Transverse colon (tissue), 4 donors: ENCODE data around the gene ATG4A. TPM values are rescaled to one million over a fixed set of nuclear protein-coding genes. Genes with fewer than 3 reads are reported as not detected.

Experiments used
- DNase-seq: peaks from one replicate; pipeline ENCODE4 v3.0.0-alpha.2; 2019
- H3K27ac ChIP-seq, 4 donors: fragments of 200-600 bp; sonication (generic); 2 replicates each; pipeline ENCODE4 v1.5.1; 2016 to 2018; ENCODE audit warnings: inconsistent platforms in 4 of 4
- H3K27me3 ChIP-seq: fragments of 200-600 bp; sonication (generic); 2 replicates; pipeline ENCODE4 v1.5.1; 2017; ENCODE audit warnings: inconsistent platforms
- H3K36me3 ChIP-seq, 4 donors: fragments of 200-600 bp; sonication (generic); 2 replicates each; pipeline ENCODE4 v1.5.1; 2017 to 2019; ENCODE audit warnings: inconsistent platforms in 4 of 4
- H3K4me1 ChIP-seq, 4 donors: fragments of 200-600 bp; sonication (generic); 2 replicates each; pipeline ENCODE4 v1.5.1; 2017 to 2020; ENCODE audit warnings: inconsistent platforms in 4 of 4
- H3K4me3 ChIP-seq, 4 donors: fragments of 200-600 bp; sonication (generic); 1 replicate in 1 of 4; 2 replicates in 3 of 4; pipeline versions ENCODE4 v1.5.1 to v1.6.1; 2017 to 2019; ENCODE audit warnings: inconsistent platforms in 4 of 4
- H3K9me3 ChIP-seq, 2 donors: fragments of 200-600 bp; sonication (generic); 2 replicates each; pipeline ENCODE4 v1.5.1; 2017 to 2019; ENCODE audit warnings: inconsistent platforms in 2 of 2
- EP300 ChIP-seq: sonication (generic); formaldehyde crosslinking; IDR thresholded peaks from one replicate; pipeline ENCODE4 v1.6.1; 2017; ENCODE audit warnings: antibody characterized with exemption, low read depth
- POLR2A ChIP-seq: fragments of 450-650 bp; IDR thresholded peaks from one replicate; pipeline ENCODE4 v1.6.1; 2016; ENCODE audit warnings: antibody characterized with exemption, mild to moderate bottlenecking, moderate library complexity
- POLR2AphosphoS5 ChIP-seq, 3 donors: sonication (generic); formaldehyde crosslinking; IDR thresholded peaks; one replicate each; pipeline ENCODE4 v1.6.1; 2016; ENCODE audit warnings: antibody characterized with exemption in 3 of 3
- WGBS, 2 donors: methylation state at CpG; one replicate each; pipeline ENCODE4 v1.1.5; 2018; ENCODE audit warnings: low coverage in 1 of 2; 5-methylcytosine and 5-hydroxymethylcytosine counted together
- in situ Hi-C, 4 donors: fragments of 200-750 bp; cut with MboI; loops; one replicate each; pipeline versions ENCODE4 v1.15.0 to v1.15.1; 2017; ENCODE audit warnings: low sequenced_read_pairs in 3 of 4, low pct_ligation_motif_present in 1 of 4, low pct_unique_long_range_greater_than_20kb in 1 of 4
- intact Hi-C: fragments of 100-400 bp; cut with DNase I; formaldehyde crosslinking; loops from one replicate; pipeline ENCODE4 v1.15.1; 2023; ENCODE audit warnings: low total_unique reads
- total RNA-seq, 4 donors: library from RNA; depleted of rRNA; stranded (reverse); fragments of >200 nt; gene quantifications; one replicate each; pipeline ENCODE4 v1.1.0, GENCODE V29; 2016
- TF ChIP-seq, protein P1 (sequence below), 5 experiments: fragments of 200-600 bp in 3 of 5; fragments of 450-650 bp in 2 of 5; sonication (generic) in 3 of 5; IDR thresholded peaks; 1 replicate in 2 of 5; 2 replicates in 3 of 5; pipeline ENCODE4 v1.5.1; 2016 to 2017; ENCODE audit warnings: antibody characterized with exemption in 5 of 5, inconsistent platforms in 3 of 5, mild to moderate bottlenecking in 2 of 5, moderate library complexity in 1 of 5

Gene ATG4A
- total RNA-seq, 4 donors from 2014 or later: 3.2 to 20.9 (median 13.1) TPM

DNA sequence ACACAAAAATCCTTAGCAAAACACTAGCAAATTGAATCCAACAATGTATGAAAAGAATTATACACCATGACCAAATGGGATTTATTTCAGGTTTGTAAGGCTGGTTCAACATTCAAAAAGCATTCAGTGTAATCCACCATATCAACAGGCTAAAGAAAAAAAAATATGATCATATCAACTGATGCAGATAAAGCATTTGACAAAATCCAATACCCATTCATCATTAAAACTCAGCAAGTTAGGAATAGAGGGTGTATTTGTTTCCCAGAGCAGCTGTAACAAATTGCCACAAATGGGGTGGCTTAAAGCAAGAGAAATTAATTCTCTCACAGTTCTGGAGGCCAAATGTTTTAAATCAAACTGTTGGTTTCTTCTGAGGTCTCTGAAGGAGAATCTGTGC is 36.0 kb upstream of the ATG4A start:
- H3K27me3 ChIP-seq: no peaks in the 10 kb centered on the region
- no peaks in the 10 kb centered on the region for H3K4me1 ChIP-seq
- intact Hi-C loops: no loop called here
- DNase-seq: no peak
- no peak for TF ChIP-seq EP300
- no peak for TF ChIP-seq POLR2AphosphoS5 (IDR thresholded peaks at IDR 0.05)
- no peak for TF ChIP-seq POLR2A
- TF ChIP-seq, protein P1, sequence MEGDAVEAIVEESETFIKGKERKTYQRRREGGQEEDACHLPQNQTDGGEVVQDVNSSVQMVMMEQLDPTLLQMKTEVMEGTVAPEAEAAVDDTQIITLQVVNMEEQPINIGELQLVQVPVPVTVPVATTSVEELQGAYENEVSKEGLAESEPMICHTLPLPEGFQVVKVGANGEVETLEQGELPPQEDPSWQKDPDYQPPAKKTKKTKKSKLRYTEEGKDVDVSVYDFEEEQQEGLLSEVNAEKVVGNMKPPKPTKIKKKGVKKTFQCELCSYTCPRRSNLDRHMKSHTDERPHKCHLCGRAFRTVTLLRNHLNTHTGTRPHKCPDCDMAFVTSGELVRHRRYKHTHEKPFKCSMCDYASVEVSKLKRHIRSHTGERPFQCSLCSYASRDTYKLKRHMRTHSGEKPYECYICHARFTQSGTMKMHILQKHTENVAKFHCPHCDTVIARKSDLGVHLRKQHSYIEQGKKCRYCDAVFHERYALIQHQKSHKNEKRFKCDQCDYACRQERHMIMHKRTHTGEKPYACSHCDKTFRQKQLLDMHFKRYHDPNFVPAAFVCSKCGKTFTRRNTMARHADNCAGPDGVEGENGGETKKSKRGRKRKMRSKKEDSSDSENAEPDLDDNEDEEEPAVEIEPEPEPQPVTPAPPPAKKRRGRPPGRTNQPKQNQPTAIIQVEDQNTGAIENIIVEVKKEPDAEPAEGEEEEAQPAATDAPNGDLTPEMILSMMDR (IDR thresholded peaks at IDR 0.05): no peak
- H3K4me3 ChIP-seq: no peak overlapping the region
- in situ Hi-C loops: no loop called here
- no peaks in the 10 kb centered on the region for H3K9me3 ChIP-seq
- H3K27ac ChIP-seq: no peak overlapping the region
- no peaks in the 10 kb centered on the region for H3K36me3 ChIP-seq

DNA sequence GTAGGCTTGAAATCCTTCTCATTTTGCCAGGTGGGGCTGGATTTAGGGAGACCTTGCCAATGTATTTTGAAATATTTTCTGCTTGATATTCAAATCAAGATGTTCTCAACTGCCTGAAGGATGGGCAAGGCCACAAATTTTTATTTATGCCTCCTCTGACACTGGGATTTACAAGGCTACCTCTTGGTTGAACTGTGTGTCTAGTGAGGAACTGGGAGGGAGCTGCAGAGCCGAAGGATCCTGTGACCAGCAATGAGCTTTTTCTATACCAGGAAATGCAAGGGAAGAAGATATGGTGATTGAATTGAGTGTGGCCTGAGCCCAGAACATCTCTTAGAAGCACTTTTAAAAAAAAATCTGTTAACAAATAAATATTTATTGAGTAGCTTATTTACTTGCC is 31.8 kb upstream of the ATG4A start:
- H3K4me1 ChIP-seq: no peaks in the 10 kb centered on the region
- no peak overlapping the region for H3K4me3 ChIP-seq
- WGBS, 2 donors: 67 to 100% methylated on average over 1 of the region's 1 CpG
- intact Hi-C loops: no loop called here
- no peaks in the 10 kb centered on the region for H3K36me3 ChIP-seq
- no peak overlapping the region for H3K27ac ChIP-seq
- TF ChIP-seq, protein P1 (IDR thresholded peaks at IDR 0.05): no peak
- no peak for TF ChIP-seq EP300
- no peak for TF ChIP-seq POLR2A
- no peak for TF ChIP-seq POLR2AphosphoS5 (IDR thresholded peaks at IDR 0.05)
- DNase-seq: no peak
- H3K27me3 ChIP-seq: no peaks in the 10 kb centered on the region
- in situ Hi-C loops: no loop called here
- H3K9me3 ChIP-seq: no peaks in the 10 kb centered on the region

DNA sequence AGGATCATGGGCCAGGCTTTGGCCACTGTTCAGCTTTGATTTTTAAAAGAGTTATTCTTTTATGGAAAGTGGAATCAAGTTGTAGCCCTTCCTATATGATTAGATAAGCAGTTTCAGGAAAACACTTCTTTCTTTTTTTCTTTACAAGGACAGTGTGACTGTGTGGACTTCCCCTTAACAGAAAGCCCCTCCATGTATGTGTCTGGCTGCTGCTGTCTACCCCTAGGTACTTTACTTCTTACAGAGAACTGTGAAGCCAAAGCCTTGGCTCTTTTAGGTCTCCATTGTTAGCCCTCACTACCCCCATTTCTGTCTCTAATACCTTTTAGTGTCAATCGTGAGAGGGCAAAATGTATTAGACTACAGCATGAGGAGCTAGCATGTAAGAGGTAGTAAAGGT is 27.6 kb upstream of the ATG4A start:
- no peaks in the 10 kb centered on the region for H3K4me1 ChIP-seq
- intact Hi-C loops: no loop called here
- DNase-seq: no peak
- no peak overlapping the region for H3K4me3 ChIP-seq
- H3K27ac ChIP-seq: no peak overlapping the region
- H3K9me3 ChIP-seq: no peaks in the 10 kb centered on the region
- TF ChIP-seq POLR2AphosphoS5 (IDR thresholded peaks at IDR 0.05) (no peak), POLR2A (no peak), EP300 (no peak)
- TF ChIP-seq, protein P1 (IDR thresholded peaks at IDR 0.05): no peak
- WGBS, 2 donors: 67% methylated on average over 1 of the region's 1 CpG; no CpG with 5 or more reads in 1 of the 2 donors
- no peaks in the 10 kb centered on the region for H3K36me3 ChIP-seq
- in situ Hi-C loops: no loop called here
- H3K27me3 ChIP-seq: no peaks in the 10 kb centered on the region

DNA sequence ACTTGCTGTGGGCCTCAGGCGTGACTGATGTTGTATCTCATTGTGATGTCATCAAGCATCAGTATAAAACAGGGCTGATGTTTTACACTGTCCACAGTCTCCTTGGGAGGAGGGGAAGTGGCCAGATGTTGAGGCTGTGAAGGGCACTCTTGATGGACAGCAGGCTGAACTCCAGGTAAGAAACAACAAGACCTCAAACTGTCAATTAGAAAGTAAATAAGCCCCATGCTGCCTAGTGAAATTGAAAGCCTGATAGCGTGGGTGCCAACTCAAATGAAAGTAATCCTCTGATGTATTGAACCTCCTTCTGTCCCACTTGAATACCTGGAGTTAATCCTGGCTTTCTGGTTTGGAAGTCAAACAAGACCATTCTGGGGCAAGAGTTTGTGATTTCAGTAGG is 27.0 kb upstream of the ATG4A start:
- intact Hi-C loops (no loop called here), in situ Hi-C loops (no loop called here)

More for the DNA sequence above, 27.0 kb upstream of the ATG4A start:
- 63% methylated on average over 2 of the region's 2 CpGs; no CpG with 5 or more reads in 1 of the 2 donors for WGBS, 2 donors
- no peak for DNase-seq
- no peak overlapping the region for H3K27ac ChIP-seq
- no peak overlapping the region for H3K4me3 ChIP-seq
- no peaks in the 10 kb centered on the region for H3K36me3 ChIP-seq
- TF ChIP-seq, protein P1 (IDR thresholded peaks at IDR 0.05): no peak
- TF ChIP-seq POLR2A: no peak
- TF ChIP-seq POLR2AphosphoS5 (IDR thresholded peaks at IDR 0.05): no peak
- no peak for TF ChIP-seq EP300
- no peaks in the 10 kb centered on the region for H3K9me3 ChIP-seq
- H3K27me3 ChIP-seq: no peaks in the 10 kb centered on the region
- no peaks in the 10 kb centered on the region for H3K4me1 ChIP-seq
